MG63 (cell line): ENCODE results near the gene FSTL3. TPM values are rescaled to one million over a fixed set of nuclear protein-coding genes. Genes with fewer than 3 reads are reported as not detected.
A peak's percentile ranks its signal among the peaks of the same experiment; 100 is the strongest.
"Not testable (repeated sequence)": the region's sequence is repeated elsewhere in the genome, so short reads cannot be mapped to it uniquely, and the experiment has no call there.

Experiments
- DNase-seq: peaks from one replicate; pipeline ENCODE4 v3.0.0-alpha.2; 2020
- H3K27me3 ChIP-seq: fragments of 250-450 bp; sonication (Bioruptor Pico); 2 replicates; pipeline ENCODE4 v1.5.1; 2020; ENCODE audit warnings: mild to moderate bottlenecking, moderate library complexity
- H3K36me3 ChIP-seq: fragments of 250-450 bp; sonication (Bioruptor Pico); 2 replicates; pipeline ENCODE4 v1.5.1; 2020; ENCODE audit warnings: mild to moderate bottlenecking, moderate library complexity
- H3K4me3 ChIP-seq: fragments of 250-450 bp; sonication (Bioruptor Pico); 2 replicates; pipeline ENCODE4 v1.5.1; 2020; ENCODE audit warnings: mild to moderate bottlenecking, moderate library complexity
- H3K9me3 ChIP-seq: fragments of 250-450 bp; sonication (Bioruptor Pico); 2 replicates; pipeline ENCODE4 v1.5.1; 2020; ENCODE audit warnings: mild to moderate bottlenecking, moderate library complexity
- total RNA-seq: library from RNA; depleted of rRNA; stranded (reverse); fragments of >200 nt; shearing (Covaris generic); gene quantifications from 2 replicates; pipeline ENCODE4 v1.2.3, GENCODE V29; 2014; ENCODE audit warnings: low replicate concordance

Gene FSTL3
- total RNA-seq, 1 experiment from 2014 or later: 25.0 TPM

GRCh38 chr19:655691-656090 is 20.5 kb upstream of the FSTL3 start:
- no peak for DNase-seq
- Histone ChIP-seq H3K9me3 (no peaks in the 10 kb centered on the region), H3K27me3 (no peaks in the 10 kb centered on the region), H3K36me3 (peaks cover 3% of the 10 kb centered on the region), H3K4me3 (no peak overlapping the region)

GRCh38 chr19:656751-657559 is 19.2 kb upstream of the FSTL3 start:
- H3K9me3 ChIP-seq: no peaks in the 10 kb centered on the region
- H3K4me3 ChIP-seq: no peak overlapping the region
- H3K27me3 ChIP-seq: no peaks in the 10 kb centered on the region
- peaks cover 3% of the 10 kb centered on the region for H3K36me3 ChIP-seq
- no peak for DNase-seq

DNA sequence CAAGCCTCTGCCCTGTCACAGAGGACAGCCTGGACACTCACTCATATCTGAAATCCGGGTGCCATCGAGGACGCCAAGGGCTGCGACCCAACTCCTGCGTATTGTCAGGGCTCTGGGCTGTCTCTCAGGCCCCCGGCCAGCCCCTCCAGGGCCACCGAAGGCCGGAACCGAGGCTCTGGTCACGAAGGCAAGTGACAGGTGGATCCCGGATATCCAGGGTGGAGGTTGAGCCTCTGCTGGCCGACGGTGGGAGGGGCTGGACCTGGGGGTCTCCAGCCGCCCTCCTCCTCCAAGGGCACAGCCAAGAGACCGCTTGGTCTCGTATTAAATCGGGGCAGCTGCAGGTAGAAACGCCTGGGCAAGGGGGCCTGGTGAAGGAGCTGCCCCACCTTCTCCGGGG is 18.6 kb upstream of the FSTL3 start:
- H3K36me3 ChIP-seq: peaks cover 3% of the 10 kb centered on the region
- H3K4me3 ChIP-seq: no peak overlapping the region
- no peaks in the 10 kb centered on the region for H3K9me3 ChIP-seq
- H3K27me3 ChIP-seq: no peaks in the 10 kb centered on the region
- DNase-seq: no peak

- peaks cover 3% of the 10 kb centered on the region for H3K36me3 ChIP-seq
- DNase-seq: no peak
- no peaks in the 10 kb centered on the region for H3K9me3 ChIP-seq
- H3K4me3 ChIP-seq: no peak overlapping the region
- H3K27me3 ChIP-seq: no peaks in the 10 kb centered on the region
These were observed 17.9 kb upstream of the FSTL3 start for GRCh38 chr19:658059-658839.

GRCh38 chr19:658916-659839 is 17.0 kb upstream of the FSTL3 start:
- H3K36me3 ChIP-seq: no peaks in the 10 kb centered on the region; the same call in none of the 2 replicates
- H3K27me3 ChIP-seq: no peaks in the 10 kb centered on the region
- no peaks in the 10 kb centered on the region for H3K9me3 ChIP-seq
- no peak for DNase-seq
- no peak overlapping the region for H3K4me3 ChIP-seq

- Histone ChIP-seq H3K9me3 (no peaks in the 10 kb centered on the region), H3K27me3 (no peaks in the 10 kb centered on the region), H3K36me3 (no peaks in the 10 kb centered on the region), H3K4me3 (peak overlapping the region; percentile 68)
- no peak for DNase-seq
These were observed 15.3 kb upstream of the FSTL3 start for GRCh38 chr19:660793-661426.

DNA sequence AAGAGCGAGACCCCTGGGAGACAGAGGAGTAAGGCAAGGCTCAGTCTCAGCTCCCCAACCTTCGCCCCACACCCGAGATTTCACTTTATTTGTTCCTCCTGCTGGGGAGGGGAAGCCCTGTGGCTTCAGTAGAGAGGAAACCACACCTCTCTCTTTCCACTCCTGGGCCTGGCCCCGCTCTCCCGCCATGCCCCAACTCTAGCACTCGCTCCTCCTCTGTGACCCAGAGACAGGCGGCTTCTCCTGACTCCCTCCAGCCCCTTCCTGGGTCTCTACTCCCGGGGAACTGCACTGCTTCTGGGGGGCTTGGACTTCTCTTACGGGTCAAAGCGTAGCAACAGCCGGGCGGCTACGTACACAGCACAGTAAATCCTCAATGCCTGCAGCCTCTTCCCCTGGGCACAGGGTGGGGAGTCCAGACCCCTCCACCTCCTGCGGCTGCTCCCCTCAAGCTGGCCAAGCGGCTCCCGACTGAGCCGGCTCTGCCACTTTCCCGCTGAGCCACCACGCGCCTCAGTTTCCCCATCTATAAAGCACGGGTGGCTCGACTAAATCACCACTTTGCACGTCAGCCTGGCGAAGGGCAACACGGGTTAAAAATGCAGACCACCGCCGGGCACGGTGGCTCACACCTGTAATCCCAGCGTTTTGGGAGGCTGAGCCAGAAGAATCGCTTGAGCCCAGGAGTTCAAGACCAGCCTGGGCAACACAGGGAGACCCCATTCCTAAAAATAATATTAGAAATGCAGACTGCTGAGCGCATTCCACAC is 14.6 kb upstream of the FSTL3 start:
- no peaks in the 10 kb centered on the region for H3K9me3 ChIP-seq
- no peak for DNase-seq
- H3K36me3 ChIP-seq: no peaks in the 10 kb centered on the region
- no peaks in the 10 kb centered on the region for H3K27me3 ChIP-seq
- peak overlapping the region; percentile 68 for H3K4me3 ChIP-seq

DNA sequence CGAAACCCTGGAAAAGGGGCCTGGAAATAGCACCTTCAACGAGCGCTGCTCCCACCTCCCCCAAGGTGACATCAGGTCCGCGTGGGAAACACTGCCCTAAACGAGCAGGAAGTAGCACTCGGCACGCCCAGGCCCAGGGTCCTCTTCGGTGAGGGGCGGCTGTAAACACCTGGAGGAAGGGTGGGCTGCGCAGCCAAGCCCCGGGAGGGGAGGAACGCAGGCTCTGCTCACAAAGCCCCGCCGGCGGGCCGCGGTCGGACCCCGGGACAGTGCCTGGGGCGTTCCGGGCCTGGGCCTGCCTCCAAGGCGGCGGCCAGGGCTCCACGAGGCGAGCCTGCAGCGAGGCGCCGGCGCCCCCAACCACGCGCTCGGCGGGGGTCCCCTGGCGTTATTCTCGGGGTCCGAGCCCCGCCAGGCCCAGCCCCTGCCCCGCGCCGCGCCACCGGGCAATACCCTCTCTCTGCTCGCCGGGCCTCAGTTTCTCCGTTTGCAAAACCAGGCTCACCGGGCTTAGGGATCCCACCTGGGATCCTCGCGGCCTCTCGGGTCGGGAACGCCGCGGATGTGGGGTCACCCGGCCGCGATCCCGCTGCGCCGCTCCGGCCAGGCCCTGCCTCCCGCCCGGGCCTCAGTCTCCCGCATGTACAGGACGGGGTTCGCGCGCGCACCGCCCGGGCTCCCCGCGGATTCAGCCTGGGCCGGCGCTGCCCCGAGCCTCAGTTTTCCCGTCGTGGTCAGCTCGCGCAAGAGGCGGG is 13.8 kb upstream of the FSTL3 start:
- Histone ChIP-seq H3K27me3 (no peaks in the 10 kb centered on the region), H3K9me3 (no peaks in the 10 kb centered on the region), H3K36me3 (no peaks in the 10 kb centered on the region), H3K4me3 (peak overlapping the region; percentile 68)
- DNase-seq: peak; percentile 48

DNA sequence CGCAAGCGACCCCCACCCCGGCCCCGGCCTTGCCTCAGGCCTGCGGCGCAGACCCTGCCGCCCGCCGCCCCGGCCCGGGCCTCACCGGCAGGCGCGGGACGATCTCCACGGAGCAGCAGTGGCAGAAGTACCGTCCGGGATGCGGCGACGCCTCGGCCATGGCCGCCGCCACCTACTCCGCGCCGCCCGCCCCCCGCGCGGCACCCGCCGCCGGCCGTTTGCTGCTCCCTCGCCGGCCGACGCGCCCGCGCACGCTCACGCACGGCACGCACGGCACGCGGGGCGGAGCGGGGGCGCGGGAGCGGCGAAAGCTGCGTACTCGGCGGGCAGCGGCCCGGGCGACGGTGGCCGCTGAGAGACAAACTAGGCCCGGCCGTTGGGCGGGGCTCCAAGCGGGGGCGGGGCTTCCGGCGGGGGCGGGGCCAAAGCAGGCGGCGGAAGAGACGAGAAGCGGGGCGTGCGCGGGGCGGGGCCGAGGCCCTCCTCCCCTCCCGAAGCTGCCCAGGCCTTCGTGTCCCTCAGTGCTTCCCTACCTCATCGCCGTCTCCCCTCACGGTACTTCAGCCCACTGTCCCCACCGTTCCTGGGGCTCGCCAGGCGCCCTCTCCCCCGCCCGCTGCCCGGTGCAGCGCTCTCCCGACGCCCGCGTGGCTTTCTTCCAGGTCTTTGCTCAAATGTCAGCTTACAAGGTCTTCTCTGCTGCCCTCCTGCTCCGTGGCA is 13.1 kb upstream of the FSTL3 start, which contains the start of gene RNF126:
TSS of gene RNF126 (minus strand) at position 253 of the 720 bp plus-strand sequence. CDS start at position 160, 93 bp downstream.
- H3K9me3 ChIP-seq: no peaks in the 10 kb centered on the region
- peak within 1 kb of the TSS; percentile 68 for H3K4me3 ChIP-seq
- H3K36me3 ChIP-seq: no peaks in the 10 kb centered on the region
- peak; percentile 87 for DNase-seq
- H3K27me3 ChIP-seq: no peaks in the 10 kb centered on the region

DNA sequence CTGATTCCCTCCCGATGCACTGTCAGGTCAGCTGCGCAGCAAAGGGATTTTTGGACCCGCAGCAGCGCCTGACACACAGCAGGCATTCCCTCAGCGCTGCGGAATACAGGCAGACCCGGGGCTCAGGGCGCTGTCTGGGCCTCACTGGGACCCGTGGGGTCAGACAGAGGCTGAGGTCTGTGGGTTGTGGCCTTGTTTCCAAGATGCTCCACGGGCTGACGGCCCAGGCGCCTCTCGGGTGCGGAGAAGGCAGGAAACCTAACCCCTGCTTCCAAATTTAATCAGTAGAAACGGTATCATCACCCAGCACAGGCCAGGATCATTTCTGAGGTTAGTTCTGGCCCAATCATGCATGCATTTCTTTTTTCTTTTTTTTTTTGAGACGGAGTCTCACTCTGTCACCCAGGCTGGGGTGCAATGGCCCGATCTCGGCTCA is 12.5 kb upstream of the FSTL3 start:
- DNase-seq: no peak
- H3K27me3 ChIP-seq: no peaks in the 10 kb centered on the region
- H3K9me3 ChIP-seq: no peaks in the 10 kb centered on the region
- H3K4me3 ChIP-seq: peak overlapping the region; percentile 62
- no peaks in the 10 kb centered on the region for H3K36me3 ChIP-seq

- no peak overlapping the region for H3K4me3 ChIP-seq
- DNase-seq: peak; percentile 64
- H3K9me3 ChIP-seq: no peaks in the 10 kb centered on the region
- no peaks in the 10 kb centered on the region for H3K27me3 ChIP-seq
- H3K36me3 ChIP-seq: no peaks in the 10 kb centered on the region
These were observed 11.2 kb upstream of the FSTL3 start for GRCh38 chr19:664913-665443.

- H3K4me3 ChIP-seq: not testable (repeated sequence)
These were observed 9.1 kb upstream of the FSTL3 start for GRCh38 chr19:666985-667573.

DNA sequence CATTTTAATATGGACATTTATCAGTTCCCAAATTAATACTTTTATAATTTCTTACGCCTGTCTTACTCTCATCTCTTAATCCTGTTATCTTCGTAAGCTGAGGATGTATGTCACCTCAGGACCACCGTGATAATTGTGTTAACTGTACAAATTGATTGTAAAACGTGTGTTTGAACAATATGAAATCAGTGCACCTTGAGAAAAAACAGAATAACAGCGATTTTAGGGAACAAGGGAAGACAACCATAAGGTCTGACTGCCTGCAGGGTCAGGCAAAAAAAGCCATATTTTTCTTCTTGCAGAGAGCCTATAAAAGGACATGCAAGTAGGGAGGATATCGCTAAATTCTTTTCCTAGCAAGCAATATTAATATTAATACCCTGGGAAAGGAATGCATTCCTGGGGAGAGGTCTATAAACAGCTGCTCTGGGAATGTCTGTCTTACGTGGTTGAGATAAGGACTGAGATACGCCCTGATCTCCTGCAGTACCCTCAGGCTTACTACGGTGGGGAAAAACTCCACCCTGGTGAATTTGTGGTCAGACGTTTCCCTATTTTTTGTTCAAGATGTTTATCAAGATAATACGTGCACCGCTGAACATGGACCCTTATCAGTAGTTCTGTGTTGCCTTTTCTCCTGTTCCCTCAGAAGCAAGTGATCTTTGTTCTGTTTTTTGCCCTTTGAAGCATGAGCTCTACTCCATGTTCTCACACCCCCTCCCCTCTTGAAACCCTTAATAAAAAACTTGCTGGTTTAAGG is 7.3 kb upstream of the FSTL3 start:
- H3K36me3 ChIP-seq, H3K4me3 ChIP-seq, H3K9me3 ChIP-seq, H3K27me3 ChIP-seq, DNase-seq: not testable (repeated sequence)

More at GRCh38 chr19:666985-667573, 9.1 kb upstream of the FSTL3 start:
- H3K27me3 ChIP-seq, H3K36me3 ChIP-seq, H3K9me3 ChIP-seq, DNase-seq: not testable (repeated sequence)
